SK-N-SH treated with all-trans-retinoic acid at 6 μM for 48 hours (cell line): ENCODE measurements around the gene DNMT3A.

Source experiments
- ATAC-seq: fragments of 200-7000 bp; cut with Tn5 transposase; 3 replicates; pipeline ENCODE4 v1.9.1; 2020; ENCODE audit warnings: mild to moderate bottlenecking, moderate library complexity
- ARNTL ChIP-seq: fragments of 450-650 bp; formaldehyde crosslinking; IDR thresholded peaks from 2 replicates; pipeline ENCODE4 v1.5.0; 2020; ENCODE audit warnings: low read depth, mild to moderate bottlenecking, moderate library complexity, borderline replicate concordance
- BACH2 ChIP-seq: fragments of 250-450 bp; sonication (Bioruptor Pico); IDR thresholded peaks from 2 replicates; pipeline ENCODE4 v1.9.0; 2021; ENCODE audit warnings: mild to moderate bottlenecking, borderline replicate concordance
- CREB5 ChIP-seq: fragments of 250-450 bp; sonication (Bioruptor Pico); IDR thresholded peaks from 2 replicates; pipeline ENCODE4 v1.5.1; 2020; ENCODE audit warnings: low read depth, mild to moderate bottlenecking, moderate library complexity
- CSRNP3 ChIP-seq: fragments of 250-450 bp; sonication (Bioruptor Pico); IDR thresholded peaks from 2 replicates; pipeline ENCODE4 v1.5.1; 2021; ENCODE audit warnings: mild to moderate bottlenecking, moderate library complexity
- ISL1 ChIP-seq: fragments of 250-450 bp; sonication (Bioruptor Pico); IDR thresholded peaks from 2 replicates; pipeline ENCODE4 v2.1.2; 2022; ENCODE audit warnings: mild to moderate bottlenecking, moderate library complexity
- OSR1 ChIP-seq: fragments of 250-450 bp; sonication (Bioruptor Pico); IDR thresholded peaks from 2 replicates; pipeline ENCODE4 v1.8.0; 2022; ENCODE audit warnings: moderate library complexity, mild to moderate bottlenecking, inconsistent platforms
- PATZ1 ChIP-seq: fragments of 250-450 bp; sonication (Bioruptor Pico); IDR thresholded peaks from 2 replicates; pipeline ENCODE4 v1.8.0; 2020; ENCODE audit warnings: mild to moderate bottlenecking, moderate library complexity, borderline replicate concordance
- RARB ChIP-seq: fragments of 250-450 bp; sonication (Bioruptor Pico); IDR thresholded peaks from 2 replicates; pipeline ENCODE4 v1.8.0; 2021; ENCODE audit warnings: mild to moderate bottlenecking, moderate library complexity
- TCF4 ChIP-seq: fragments of 250-450 bp; sonication (Bioruptor Pico); IDR thresholded peaks from 2 replicates; pipeline ENCODE4 v1.8.0; 2021; ENCODE audit warnings: mild to moderate bottlenecking, moderate library complexity, borderline replicate concordance
- TOX ChIP-seq: fragments of 250-450 bp; sonication (Bioruptor Pico); IDR thresholded peaks from 2 replicates; pipeline ENCODE4 v1.8.0; 2021; ENCODE audit warnings: mild to moderate bottlenecking, moderate library complexity, borderline replicate concordance
- ZC3H10 ChIP-seq: fragments of 250-450 bp; sonication (Bioruptor Pico); IDR thresholded peaks from 2 replicates; pipeline ENCODE4 v1.5.1; 2021; ENCODE audit warnings: mild to moderate bottlenecking, moderate library complexity
- ZNF565 ChIP-seq: fragments of 450-650 bp; formaldehyde crosslinking; conservative IDR thresholded peaks from 2 replicates; pipeline ENCODE4 v1.5.0; 2020; ENCODE audit warnings: low read depth, mild to moderate bottlenecking, moderate library complexity
- TF ChIP-seq, protein P1 (sequence below): fragments of 250-450 bp; sonication (Bioruptor Pico); IDR thresholded peaks from 2 replicates; pipeline ENCODE4 v1.8.0; 2021; ENCODE audit warnings: low read depth, mild to moderate bottlenecking, moderate library complexity, borderline replicate concordance
- TF ChIP-seq, protein P2 (sequence below): fragments of 250-450 bp; sonication (Bioruptor Pico); IDR thresholded peaks from 2 replicates; pipeline ENCODE4 v1.5.0; 2020; ENCODE audit warnings: mild to moderate bottlenecking, moderate library complexity

Gene DNMT3A

GRCh38 chr2:25383806-25384205 lies 42.1 kb upstream of the DNMT3A start (continued):
- TF ChIP-seq PATZ1 (no peak), TCF4 (no peak), BACH2 (CRISPR knock-in tag) (no peak), RARB (no peak), OSR1 (no peak)

GRCh38 chr2:25381502-25381901 lies 39.8 kb upstream of the DNMT3A start:
- TF ChIP-seq CREB5 (CRISPR knock-in tag) (no peak), ZC3H10 (CRISPR knock-in tag) (no peak), ZNF565 (CRISPR knock-in tag) (no peak), TCF4 (no peak), TOX (CRISPR knock-in tag) (no peak), ARNTL (CRISPR knock-in tag) (no peak), ISL1 (no peak), CSRNP3 (no peak)
- TF ChIP-seq, protein P1, sequence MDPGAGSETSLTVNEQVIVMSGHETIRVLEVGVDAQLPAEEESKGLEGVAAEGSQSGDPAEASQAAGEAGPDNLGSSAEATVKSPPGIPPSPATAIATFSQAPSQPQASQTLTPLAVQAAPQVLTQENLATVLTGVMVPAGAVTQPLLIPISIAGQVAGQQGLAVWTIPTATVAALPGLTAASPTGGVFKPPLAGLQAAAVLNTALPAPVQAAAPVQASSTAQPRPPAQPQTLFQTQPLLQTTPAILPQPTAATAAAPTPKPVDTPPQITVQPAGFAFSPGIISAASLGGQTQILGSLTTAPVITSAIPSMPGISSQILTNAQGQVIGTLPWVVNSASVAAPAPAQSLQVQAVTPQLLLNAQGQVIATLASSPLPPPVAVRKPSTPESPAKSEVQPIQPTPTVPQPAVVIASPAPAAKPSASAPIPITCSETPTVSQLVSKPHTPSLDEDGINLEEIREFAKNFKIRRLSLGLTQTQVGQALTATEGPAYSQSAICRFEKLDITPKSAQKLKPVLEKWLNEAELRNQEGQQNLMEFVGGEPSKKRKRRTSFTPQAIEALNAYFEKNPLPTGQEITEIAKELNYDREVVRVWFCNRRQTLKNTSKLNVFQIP (CRISPR knock-in tag): no peak
- TF ChIP-seq, protein P2, sequence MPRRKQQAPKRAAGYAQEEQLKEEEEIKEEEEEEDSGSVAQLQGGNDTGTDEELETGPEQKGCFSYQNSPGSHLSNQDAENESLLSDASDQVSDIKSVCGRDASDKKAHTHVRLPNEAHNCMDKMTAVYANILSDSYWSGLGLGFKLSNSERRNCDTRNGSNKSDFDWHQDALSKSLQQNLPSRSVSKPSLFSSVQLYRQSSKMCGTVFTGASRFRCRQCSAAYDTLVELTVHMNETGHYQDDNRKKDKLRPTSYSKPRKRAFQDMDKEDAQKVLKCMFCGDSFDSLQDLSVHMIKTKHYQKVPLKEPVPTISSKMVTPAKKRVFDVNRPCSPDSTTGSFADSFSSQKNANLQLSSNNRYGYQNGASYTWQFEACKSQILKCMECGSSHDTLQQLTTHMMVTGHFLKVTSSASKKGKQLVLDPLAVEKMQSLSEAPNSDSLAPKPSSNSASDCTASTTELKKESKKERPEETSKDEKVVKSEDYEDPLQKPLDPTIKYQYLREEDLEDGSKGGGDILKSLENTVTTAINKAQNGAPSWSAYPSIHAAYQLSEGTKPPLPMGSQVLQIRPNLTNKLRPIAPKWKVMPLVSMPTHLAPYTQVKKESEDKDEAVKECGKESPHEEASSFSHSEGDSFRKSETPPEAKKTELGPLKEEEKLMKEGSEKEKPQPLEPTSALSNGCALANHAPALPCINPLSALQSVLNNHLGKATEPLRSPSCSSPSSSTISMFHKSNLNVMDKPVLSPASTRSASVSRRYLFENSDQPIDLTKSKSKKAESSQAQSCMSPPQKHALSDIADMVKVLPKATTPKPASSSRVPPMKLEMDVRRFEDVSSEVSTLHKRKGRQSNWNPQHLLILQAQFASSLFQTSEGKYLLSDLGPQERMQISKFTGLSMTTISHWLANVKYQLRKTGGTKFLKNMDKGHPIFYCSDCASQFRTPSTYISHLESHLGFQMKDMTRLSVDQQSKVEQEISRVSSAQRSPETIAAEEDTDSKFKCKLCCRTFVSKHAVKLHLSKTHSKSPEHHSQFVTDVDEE (CRISPR knock-in tag): no peak
- no peak for ATAC-seq

DNA sequence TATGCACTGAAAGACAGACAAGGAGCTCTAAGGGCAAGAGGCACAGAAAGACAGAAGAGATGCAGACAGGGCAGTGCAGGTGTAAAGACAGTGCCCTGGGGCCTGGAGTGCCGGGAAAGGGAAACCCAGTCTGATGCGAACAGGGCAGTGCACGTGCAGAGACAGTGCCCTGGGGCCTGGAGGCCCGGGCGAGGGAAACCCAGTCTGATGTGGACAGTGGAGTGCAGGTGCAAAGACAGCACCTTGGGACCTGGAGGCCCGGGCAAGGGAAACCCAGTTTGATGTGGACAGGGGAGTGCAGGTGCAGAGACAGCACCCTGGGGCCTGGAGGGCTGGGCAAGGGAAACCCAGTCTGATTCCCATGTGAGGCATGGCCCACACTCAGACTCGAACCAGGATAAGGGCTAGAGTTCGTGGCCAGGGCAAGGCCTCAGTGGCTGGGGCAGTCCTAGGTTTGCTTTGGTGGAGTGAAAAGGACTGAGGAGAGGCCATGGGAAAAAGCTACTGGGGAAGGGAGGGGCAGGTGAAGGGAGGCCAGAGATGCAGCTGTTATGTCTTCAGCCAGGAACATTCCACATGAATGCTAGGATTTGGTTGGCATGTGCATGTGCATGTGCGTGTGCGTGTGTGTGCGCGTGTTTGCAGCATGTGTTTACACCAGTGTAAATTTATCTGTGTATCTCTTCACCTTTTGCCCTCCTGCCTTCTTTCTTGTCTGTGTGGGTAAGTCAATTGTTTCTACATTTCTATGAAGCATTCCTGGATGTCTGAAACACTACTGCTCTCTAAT lies 39.1 kb upstream of the DNMT3A start:
- TF ChIP-seq CREB5 (CRISPR knock-in tag): no peak
- TF ChIP-seq, protein P2 (CRISPR knock-in tag): no peak
- ATAC-seq: no peak
